Right lobe of liver (tissue), 6 donors: ENCODE results near the gene PSMG3. TPM values are rescaled to one million over a fixed set of nuclear protein-coding genes. Genes with fewer than 3 reads are reported as not detected.

ENCODE experiments used
- ATAC-seq, 4 donors: fragments of 200-7000 bp; cut with Tn5 transposase; one replicate each; pipeline ENCODE4 v1.9.1; 2020; ENCODE audit warnings: mild to moderate bottlenecking in 4 of 4, moderate library complexity in 4 of 4
- DNase-seq, 3 donors: peaks; one replicate each; pipeline ENCODE4 v3.0.0-alpha.2; 2020
- H3K27ac ChIP-seq, 3 donors: fragments of 200-600 bp; one replicate each; pipeline ENCODE4 v1.8.0; 2022
- H3K27me3 ChIP-seq, 2 donors: fragments of 200-600 bp; one replicate each; pipeline ENCODE4 v1.8.0; 2022
- H3K36me3 ChIP-seq, 4 donors: fragments of 200-600 bp; sonication (generic) in 1 of 4; one replicate each; pipeline versions ENCODE4 v1.5.1 to v1.8.0; 2017 to 2022; ENCODE audit warnings: control low read depth in 1 of 4
- H3K4me1 ChIP-seq, 4 donors: fragments of 200-600 bp; sonication (generic) in 1 of 4; one replicate each; pipeline versions ENCODE4 v1.5.1 to v1.8.0; 2017 to 2022; ENCODE audit warnings: control low read depth in 1 of 4
- H3K4me3 ChIP-seq, 3 donors: fragments of 200-600 bp; one replicate each; pipeline ENCODE4 v1.8.0; 2022
- H3K9me3 ChIP-seq, 4 donors: fragments of 200-600 bp; sonication (generic) in 1 of 4; one replicate each; pipeline versions ENCODE4 v1.5.1 to v1.8.0; 2017 to 2022; ENCODE audit warnings: control low read depth in 1 of 4
- CTCF ChIP-seq, 4 donors: fragments of 200-600 bp in 3 of 4; fragments of 450-650 bp in 1 of 4; IDR thresholded peaks; one replicate each; pipeline versions ENCODE4 v1.5.1 to v1.8.0; 2016 to 2022; ENCODE audit warnings: antibody characterized with exemption in 4 of 4, mild to moderate bottlenecking in 2 of 4
- POLR2A ChIP-seq: fragments of 450-650 bp; IDR thresholded peaks from one replicate; pipeline ENCODE4 v1.6.1; 2017; ENCODE audit warnings: antibody characterized with exemption, mild to moderate bottlenecking
- WGBS: methylation state at CpG from one replicate; pipeline ENCODE4 v1.1.6; 2018; ENCODE audit warnings: low coverage, low lambda C conversion rate; ENCODE audit not compliant: insufficient coverage; ENCODE audit errors: missing lambda C conversion rate; 5-methylcytosine and 5-hydroxymethylcytosine counted together
- intact Hi-C, 2 donors: fragments of 100-400 bp; cut with DNase I; formaldehyde crosslinking; loops; one replicate each; pipeline versions ENCODE4 v1.11.2 to v1.14.1; 2022
- total RNA-seq, 6 experiments: library from RNA; depleted of rRNA in 2 of 6; stranded (reverse); fragments of >200 nt in 2 of 6; fragmentation: NEBNext Ultra II Directional in 3 of 6; extraction: Animal tissue kit (Norgen Biotek cat#: 25700) in 3 of 6; gene quantifications; one replicate each; pipeline versions ENCODE4 v1.1.0 to v1.2.4, GENCODE V29; 2016 to 2023
- donor health status: DM: no; HTN: yes; CAD: no.
- donor health status: DM: no; HTN: no; CAD: no.
- donor health status: DM: no; HTN: no; CAD: no.
- donor health status: DM: no; HTN: yes; CAD: no.
- donor health status: DM: no; HTN: yes; CAD: no.

PSMG3 gene
- total RNA-seq, 6 experiments from 2014 or later, result 7.6 to 28.1 (median 9.2) TPM

GRCh38 chr7:1598961-1599639, 29.3 kb upstream of the PSMG3 start:
- H3K27me3 ChIP-seq, result no peaks in the 10 kb centered on the region
- no peak for ATAC-seq
- H3K4me3 ChIP-seq, result no peak overlapping the region
- no peak for DNase-seq
- no peaks in the 10 kb centered on the region for H3K36me3 ChIP-seq
- H3K9me3 ChIP-seq, result no peaks in the 10 kb centered on the region
- TF ChIP-seq POLR2A, result no peak
- TF ChIP-seq CTCF (IDR thresholded peaks at IDR 0.05), result no peak
- 90% methylated on average over 3 of the region's 12 CpGs for WGBS
- H3K4me1 ChIP-seq, result no peaks in the 10 kb centered on the region
- intact Hi-C loops, result no loop called here
- H3K27ac ChIP-seq, result no peak overlapping the region

GRCh38 chr7:1598286-1598685, 28.5 kb upstream of the PSMG3 start:
- Histone ChIP-seq H3K27me3 (no peaks in the 10 kb centered on the region), H3K4me1 (no peaks in the 10 kb centered on the region), H3K36me3 (no peaks in the 10 kb centered on the region), H3K9me3 (no peaks in the 10 kb centered on the region), H3K4me3 (no peak overlapping the region), H3K27ac (no peak overlapping the region)
- DNase-seq (no peak), ATAC-seq (no peak)
- TF ChIP-seq CTCF (IDR thresholded peaks at IDR 0.05), result no peak
- no peak for TF ChIP-seq POLR2A
- 78% methylated on average over 6 of the region's 7 CpGs for WGBS
- intact Hi-C loops, result no loop called here

GRCh38 chr7:1597791-1598190, 28.0 kb upstream of the PSMG3 start:
- no peaks in the 10 kb centered on the region for H3K9me3 ChIP-seq
- H3K27ac ChIP-seq, result no peak overlapping the region
- H3K4me1 ChIP-seq, result no peaks in the 10 kb centered on the region
- DNase-seq (no peak), ATAC-seq (no peak)
- no peak overlapping the region for H3K4me3 ChIP-seq
- H3K36me3 ChIP-seq, result no peaks in the 10 kb centered on the region
- TF ChIP-seq CTCF (IDR thresholded peaks at IDR 0.05) (no peak), POLR2A (no peak)
- intact Hi-C loops, result no loop called here
- WGBS, result 88% methylated on average over 7 of the region's 11 CpGs
- H3K27me3 ChIP-seq, result no peaks in the 10 kb centered on the region

GRCh38 chr7:1597066-1597760, 27.4 kb upstream of the PSMG3 start:
- H3K27me3 ChIP-seq, result no peaks in the 10 kb centered on the region
- DNase-seq, result no peak
- 49% methylated on average over 6 of the region's 16 CpGs for WGBS

More at GRCh38 chr7:1597066-1597760, 27.4 kb upstream of the PSMG3 start:
- TF ChIP-seq CTCF (IDR thresholded peaks at IDR 0.05) (no peak), POLR2A (no peak)
- Histone ChIP-seq H3K4me3 (no peak overlapping the region), H3K27ac (no peak overlapping the region), H3K9me3 (no peaks in the 10 kb centered on the region), H3K4me1 (no peaks in the 10 kb centered on the region), H3K36me3 (no peaks in the 10 kb centered on the region)
- ATAC-seq, result no peak
- intact Hi-C loops, result no loop called here
